Germinal center (tissue), 1 donor: ENCODE measurements around the gene SORCS1.
"Not testable (repeated sequence)": the region's sequence is repeated elsewhere in the genome, so short reads cannot be mapped to it uniquely, and the experiment has no call there.

ENCODE experiments used
- DNase-seq: peaks from one replicate; pipeline ENCODE4 v3.0.0; 2012; ENCODE audit warnings: mixed read lengths, low spot score

SORCS1 gene

DNA sequence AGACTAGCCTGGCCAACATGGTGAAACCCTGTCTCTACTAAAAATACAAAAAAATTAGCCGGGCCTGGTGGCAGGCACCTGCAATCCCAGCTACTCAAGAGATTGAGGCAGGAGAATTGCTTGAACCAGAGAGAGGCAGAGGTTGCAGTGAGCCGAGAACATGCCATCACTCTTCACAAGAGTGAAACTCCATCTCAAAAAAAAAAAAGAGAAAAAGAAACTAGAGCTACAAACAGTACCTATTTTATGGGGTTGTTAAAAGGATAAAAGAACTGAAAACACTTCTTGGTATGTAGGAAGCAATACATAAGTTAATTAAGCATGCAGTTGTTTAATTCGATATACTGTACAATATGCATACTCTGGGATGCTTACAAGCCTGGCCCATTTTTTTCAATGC, 216.9 kb downstream of the SORCS1 start:
- no peak for DNase-seq

DNA sequence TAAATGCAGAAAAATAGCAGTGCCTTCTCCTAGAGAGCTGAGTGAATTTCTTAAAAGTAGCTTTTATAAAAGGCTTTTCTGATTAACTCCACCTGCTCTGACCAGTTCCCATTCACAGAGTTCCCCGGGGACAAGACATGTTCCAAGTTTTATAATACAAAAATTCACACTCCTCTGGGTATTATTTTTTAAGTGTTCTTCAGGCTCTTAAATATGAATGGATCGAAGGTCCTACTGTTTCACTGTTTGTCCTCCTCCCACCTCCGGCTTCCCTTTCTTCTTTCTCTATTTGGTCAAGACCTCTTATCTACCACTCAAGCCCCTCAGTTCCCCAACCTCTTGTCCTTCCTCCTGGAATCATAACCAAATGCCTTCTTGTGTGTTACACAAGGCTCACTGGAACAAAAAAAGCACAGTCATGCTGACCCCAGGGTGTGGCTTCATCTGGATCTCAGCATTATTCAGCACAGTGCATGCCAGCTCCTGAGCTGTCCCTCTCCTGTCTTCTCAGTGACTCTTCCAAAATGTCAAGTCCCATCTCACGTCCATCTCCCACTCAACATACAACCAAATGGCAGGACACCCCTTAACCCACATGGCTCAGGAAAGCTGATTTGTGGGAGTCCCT, 222.4 kb downstream of the SORCS1 start:
- DNase-seq: no peak

DNA sequence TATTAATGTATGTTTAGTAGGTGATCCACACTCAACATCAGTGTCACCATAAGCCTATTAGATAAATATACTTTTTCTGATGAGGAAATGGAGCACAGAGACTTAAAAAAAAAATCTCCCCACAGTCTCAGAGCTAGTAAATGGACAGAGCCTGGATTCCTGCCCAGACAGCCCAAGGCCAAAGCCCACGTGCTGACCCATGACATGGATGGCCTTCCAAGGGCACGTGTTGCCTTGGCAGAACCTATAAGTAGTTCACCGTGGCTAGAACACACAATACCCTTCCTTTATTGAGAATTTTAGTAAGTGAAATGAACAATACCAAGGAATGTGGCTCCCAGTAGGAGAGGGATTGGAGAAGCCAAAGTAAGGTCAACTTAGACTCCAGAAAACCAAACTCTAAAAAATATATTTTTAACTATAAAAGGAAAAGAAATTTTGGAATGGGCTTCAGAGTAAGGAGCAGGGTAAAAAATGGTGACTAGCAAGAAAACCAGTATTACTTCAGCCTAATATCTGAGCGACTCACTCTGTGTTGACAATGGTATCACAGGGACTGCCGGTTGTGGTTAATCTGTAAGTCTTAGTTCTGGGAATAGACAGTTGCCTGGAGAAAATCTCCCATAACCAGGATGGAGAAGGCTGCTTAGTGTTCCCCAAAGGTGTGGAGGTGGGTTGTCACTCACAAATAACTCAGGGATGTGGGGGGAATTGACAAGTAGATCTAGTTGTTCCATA, 223.0 kb downstream of the SORCS1 start:
- DNase-seq: no peak

DNA sequence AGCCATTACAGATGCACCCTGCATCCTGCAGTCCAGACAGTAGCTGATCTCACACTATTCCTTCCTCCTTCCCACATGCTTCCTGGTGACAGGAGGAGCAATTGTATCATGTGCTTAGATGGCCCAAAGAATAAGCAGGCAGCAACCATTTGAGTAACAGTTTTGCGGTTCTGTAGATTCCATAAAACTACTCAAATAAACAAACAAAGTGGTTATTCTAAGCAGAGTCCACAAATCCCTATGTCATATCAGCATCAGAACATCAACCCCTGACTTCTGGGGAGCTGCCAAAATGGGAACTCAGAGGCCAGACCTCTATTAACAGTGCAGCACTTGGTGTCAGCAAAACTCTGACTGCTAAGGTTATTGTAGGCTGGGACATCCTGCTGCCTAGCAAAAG, 226.0 kb downstream of the SORCS1 start:
- no peak for DNase-seq

DNA sequence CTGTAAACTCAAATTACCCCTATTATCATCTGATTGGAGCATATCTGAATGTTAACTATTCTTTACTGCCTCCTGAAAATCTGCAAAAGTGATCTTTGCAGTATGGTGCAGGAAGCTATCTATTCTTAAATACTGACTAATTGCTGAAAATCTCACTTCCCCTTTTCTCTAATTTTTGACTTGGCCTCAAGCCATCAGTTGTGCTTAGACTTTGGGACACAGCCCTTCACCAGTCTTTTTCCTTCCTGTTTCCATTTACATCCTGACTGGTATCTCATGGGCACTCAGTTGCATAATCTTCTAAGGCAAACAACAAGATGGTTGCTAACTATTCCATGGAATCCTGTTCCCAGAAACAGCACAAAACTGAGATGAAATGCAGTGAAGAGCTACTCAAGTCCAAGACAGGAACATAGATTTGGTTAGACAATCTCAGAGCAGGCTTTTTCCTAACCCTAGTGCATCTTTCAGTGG, 228.5 kb downstream of the SORCS1 start:
- no peak for DNase-seq

DNA sequence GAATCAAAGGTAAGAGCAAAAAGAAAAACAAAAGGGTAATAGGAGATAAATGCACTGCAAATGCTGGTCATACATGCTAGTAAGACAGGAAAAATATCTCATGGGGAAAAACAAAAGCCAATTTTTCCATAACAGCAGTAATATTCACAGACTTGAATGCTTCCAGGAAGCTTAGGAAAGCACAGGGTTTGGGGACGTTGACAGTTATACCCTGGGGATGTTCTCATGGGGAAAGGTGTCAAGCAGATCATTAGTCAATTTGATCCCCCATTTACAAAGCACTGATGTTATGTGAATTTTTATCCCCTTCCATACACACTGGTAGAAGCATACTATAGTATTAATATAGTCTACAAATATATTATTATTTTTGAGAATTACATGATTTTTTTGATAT, 232.7 kb downstream of the SORCS1 start:
- DNase-seq: no peak

DNA sequence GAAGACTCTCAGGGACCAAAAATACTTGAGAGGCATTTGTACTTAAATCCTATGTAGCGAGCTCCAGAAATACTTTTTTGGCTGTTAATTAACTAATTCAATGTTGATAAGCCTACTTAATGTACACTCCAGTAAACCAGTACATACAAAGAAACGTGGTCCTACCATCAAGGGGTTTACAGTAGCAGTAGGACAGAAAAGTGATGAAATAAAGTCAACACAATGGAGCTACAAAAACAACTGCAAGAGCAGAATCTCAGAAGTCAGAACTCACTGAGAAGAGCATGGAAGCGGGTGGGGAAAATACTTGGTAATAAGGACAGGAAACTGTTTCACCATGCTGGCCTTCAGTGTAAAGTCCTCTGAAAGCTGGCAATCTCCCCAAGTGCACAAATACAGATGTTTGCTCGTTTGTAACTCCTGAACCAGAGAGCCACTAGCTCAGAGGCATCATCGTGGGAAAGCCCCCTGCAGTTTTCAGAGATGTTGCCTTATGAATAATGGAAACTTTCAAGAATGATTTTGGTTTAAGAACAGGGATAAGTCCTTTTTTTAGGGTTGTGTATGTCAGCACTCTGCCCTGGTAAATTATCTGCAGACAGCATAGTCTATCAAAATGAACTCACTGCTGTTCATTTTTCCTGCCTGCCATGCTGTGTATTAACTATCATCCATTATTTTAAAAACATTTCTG, 233.2 kb downstream of the SORCS1 start:
- DNase-seq: no peak

DNA sequence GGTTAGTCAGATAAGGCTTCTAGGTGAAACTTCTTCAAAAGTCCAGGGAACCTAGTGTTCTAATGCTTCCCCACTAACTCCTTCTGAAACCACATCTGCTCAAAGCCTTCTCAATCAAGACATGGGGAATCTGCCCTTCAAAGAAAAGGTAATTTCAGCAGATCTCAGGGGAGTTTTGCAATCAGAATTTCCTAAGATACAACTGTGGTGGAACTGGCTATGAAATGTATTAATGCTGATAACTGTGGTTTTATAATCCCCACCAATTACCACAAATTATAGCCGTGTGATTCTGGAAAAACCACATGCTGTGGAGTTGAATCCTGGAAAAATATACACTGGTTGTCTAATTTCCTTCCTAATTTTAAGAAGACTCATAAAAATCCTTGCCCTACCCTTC, 233.8 kb downstream of the SORCS1 start:
- DNase-seq: no peak

DNA sequence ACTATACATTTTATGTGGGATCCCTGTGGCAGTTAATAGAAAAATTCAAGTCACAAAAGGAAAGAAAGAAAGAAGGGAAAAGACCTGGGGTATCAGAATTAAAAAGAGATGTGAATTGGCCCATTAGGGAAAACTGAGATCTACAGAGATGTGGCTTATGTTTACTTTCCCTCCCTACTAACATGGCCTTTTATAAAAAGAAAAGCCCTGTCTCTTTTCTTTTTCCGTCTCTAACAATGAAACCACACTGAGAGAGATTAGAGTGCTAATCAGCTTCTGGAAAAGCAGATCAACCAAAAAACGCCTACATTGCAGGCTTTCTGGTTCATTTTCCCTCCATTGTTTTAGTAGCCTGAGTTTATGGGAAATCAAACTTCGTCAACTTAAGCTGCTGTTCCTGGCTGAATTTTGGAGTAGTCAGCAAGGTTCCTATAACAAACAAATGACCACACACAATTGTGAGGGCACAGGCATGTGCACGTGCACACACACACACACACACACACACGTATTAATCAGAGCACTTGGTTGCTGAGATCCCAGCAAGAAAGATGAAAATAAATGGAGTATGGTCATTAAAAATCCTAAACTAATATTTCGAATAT, 235.1 kb downstream of the SORCS1 start:
- DNase-seq: no peak

DNA sequence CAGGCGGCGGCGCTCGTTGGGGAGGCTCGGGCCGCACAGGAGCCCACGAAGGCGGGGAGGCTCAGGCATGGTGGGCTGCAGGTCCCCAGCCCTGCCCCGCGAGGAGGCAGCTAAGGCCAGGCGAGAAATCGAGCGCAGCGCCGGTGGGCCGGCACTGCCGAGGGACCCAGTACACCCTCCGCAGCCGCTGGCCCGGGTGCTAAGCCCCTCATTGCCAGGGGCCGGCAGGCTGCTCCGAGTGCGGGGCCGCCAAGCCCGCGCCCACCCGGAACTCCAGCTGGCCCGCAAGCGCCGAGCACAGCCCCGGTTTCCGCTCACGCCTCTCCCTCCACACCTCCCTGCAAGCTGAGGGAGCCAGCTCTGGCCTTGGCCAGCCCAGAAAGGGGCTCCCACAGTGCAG, 236.4 kb downstream of the SORCS1 start:
- DNase-seq: not testable (repeated sequence)

DNA sequence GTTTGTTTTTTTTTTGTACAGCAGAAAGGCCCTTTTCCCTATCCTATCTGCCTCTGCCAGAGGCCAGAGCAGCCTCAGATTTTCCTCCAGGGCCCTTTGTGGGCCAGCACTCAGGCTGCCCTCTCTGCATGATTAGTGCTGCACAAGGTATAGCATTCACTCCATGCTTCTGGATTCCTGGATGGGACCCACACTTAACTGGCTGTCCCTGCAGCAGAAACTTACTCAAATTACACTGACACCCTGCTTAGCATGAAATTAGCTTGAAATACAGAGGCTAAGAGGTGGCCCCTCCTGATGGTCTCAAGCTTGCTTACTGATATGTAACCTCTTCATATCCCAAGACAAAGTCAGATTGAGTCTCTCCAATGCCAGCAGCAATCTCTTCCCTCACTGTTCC, 239.3 kb downstream of the SORCS1 start:
- DNase-seq: no peak

DNA sequence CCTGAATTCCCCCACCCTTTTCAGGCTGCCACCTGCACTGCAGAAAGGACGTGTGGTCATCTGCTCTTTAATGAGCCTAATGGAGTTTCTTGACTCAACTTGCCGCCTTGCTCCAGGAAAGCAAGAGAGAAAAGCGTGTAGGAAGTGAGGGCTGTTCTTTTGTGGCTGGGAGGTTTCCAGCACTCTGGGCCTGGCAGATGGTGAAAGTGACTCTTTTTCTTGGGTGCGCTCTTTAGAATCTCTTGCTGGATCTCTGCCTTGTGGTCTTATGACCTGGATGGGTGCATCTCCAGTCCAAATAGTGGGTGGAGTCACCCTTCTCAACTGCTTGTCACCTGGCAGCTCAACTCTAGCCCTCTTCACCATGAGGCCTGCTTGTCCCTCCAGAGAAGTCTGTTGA, 244.0 kb downstream of the SORCS1 start:
- no peak for DNase-seq

DNA sequence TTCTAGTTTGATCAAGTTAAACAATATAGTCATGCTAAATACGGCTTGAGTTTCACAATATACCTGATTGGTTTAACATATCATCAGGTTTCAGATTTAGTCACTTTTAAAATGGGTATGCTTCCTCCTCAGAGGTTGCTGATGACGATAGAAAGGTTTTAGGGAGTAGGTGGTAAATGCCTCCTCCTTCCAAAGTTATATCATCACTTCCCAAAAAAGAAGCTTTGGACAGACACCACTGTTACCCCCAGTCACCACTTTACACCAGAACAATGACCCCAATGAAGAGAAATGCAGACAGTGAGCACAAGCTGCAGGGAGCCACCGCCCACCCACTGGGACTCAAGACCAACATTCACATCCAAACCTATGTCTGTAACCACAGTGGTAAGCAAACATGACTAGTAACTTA, 244.6 kb downstream of the SORCS1 start:
- DNase-seq: no peak

DNA sequence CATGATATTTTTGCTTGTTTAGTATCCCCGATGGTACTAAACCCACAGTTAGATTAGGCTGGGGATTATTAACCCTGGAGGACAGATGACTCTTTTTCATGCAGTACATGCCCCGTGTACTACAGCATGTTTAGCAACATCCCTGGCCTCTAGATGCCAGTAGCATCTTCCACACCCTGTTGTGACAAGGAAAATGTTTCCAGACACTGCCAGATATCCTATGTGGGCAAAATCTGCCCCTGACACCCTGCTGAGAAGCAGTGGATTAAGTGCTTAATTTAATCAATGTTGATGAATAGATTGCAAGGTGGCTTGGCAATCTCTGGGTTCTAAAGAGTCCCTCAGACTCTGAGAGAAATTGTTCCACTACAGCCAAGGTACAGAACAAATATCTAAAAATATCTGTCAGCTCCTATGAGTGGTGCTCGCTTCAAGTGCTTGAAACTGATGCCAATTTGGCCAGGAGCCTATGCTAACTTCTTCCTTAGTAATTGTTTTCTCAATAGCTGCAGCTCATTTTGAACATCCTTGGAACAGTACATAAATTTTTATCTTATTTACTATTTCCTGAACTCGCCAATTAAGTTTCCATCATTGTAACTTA, 247.0 kb downstream of the SORCS1 start:
- DNase-seq: no peak

DNA sequence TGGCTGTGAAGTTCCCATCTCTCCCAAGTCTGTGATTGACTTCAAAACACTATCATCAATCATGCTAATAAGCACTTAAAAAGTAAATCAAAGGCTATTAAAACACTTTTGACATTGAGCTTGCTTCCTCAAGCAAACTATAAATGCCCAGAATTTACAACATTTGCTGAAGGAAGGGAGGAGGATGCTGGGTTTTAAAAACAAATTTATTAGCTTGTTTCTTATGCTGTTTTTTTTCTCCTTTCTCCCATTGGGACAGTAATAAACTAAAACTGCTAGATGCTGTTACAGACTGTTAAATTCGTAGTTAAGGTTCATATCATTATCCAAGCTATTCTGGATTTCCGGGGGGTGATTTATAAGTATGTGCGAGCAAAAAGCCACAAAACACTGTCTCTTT, 250.5 kb downstream of the SORCS1 start:
- no peak for DNase-seq

DNA sequence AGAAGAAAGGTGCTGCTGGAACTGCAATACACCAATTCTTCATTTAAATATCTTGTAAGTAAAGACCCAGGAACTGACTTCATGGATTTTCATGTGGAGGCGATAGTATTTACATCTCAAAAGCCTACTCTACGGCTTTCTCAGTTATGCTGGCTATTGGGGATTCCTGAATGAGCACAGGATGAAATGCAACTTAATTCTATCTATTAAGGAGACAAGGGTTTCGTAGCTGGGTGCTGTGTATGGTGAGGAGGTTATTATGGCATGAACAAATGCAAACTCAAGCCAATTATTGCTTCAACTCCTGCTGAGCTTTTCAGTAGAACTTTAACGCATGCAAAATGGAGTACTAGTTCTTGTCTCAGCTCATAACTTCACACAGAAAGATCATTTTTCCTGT, 251.2 kb downstream of the SORCS1 start:
- DNase-seq: no peak

DNA sequence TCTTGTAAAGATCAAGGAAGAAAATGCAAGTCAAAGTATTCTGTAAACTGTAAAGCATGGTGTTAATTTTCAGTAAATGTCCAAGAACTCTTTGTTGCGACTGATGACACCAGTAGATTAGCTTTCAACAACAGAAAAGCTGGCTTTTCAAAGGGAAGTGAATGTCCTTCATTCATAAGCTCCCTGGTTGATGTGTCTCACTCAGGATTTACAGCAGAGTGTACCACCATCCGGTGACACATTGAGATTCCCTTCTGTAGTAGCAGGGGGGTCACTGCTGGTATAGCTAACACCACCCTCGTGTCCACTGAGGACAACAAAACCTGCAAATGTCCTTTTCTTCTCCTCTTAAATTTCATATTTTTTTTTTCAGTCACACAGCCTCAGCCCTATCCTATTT, 253.4 kb downstream of the SORCS1 start:
- no peak for DNase-seq

DNA sequence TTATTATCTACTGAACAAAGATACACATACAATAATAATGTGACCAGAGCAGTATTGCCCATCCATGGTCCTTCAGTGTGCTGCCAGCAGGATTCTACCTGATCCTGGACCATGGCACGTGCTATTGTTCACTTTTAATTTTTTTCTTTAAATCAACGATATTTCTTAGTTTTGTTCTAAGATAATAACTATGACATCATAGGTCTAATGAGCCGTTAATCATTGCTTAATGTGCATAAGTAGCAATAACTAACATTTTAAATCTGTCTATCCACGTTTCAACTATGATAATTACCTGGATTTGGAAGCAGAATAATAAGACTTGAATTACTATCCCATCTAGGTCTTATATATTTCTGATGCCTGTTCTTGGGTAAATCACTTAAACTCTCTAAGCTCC, 253.8 kb downstream of the SORCS1 start:
- DNase-seq: no peak

DNA sequence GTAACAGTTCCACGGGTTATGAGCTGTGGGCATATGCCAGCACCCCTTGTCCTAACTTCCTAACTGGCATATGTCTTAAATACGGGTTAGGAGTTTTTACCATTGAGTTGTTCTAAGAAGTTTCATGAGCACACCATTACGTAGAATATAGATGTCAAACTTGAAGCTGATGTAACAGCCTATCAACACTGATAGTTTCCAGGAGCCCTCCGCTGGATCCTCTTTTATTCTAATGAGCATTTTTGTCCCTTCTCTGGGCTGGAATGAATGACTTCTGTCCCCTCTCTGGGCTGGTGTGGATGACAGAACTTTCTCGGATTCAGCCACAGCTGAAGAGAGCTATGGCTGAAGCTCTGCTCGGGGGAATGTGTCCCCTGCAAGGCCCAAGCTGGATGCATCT, 256.3 kb downstream of the SORCS1 start:
- DNase-seq: no peak

DNA sequence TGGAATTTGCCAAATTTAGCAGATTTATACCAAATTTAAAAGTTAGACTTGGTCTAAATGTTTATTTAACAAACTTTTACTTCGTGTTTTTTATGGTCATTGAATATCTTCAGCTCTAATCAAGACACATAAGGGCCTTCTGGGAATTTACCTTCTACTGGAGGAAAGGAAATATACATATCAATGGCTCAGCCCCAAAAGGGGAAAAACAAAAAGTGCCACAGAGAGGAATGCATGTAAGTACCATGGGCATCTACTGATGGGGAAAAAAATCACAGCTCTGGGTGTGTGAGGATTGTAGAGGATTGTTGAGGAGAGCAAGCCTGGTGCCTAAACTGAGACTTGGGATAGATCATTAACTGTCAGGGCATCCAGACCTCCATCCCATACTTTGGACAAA, 260.3 kb downstream of the SORCS1 start:
- no peak for DNase-seq

DNA sequence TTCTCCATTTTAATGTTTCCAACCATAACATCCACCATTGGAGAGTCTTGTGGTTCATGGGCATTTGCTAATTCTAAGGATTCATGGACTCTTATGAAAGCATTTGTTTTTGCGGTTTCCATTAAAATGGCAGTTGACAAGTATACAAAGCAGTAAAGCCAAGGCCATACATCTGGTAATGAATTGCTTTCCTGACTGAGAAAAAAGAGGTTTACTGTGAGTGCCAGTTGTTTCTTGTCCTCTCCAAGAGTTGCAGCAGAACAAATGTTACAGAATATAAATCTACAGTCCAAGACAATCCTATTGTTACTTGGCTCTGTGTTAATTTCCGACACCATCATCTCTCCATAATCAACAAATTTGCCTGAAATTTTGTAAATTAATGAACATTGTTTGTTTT, 261.3 kb downstream of the SORCS1 start:
- DNase-seq: no peak

DNA sequence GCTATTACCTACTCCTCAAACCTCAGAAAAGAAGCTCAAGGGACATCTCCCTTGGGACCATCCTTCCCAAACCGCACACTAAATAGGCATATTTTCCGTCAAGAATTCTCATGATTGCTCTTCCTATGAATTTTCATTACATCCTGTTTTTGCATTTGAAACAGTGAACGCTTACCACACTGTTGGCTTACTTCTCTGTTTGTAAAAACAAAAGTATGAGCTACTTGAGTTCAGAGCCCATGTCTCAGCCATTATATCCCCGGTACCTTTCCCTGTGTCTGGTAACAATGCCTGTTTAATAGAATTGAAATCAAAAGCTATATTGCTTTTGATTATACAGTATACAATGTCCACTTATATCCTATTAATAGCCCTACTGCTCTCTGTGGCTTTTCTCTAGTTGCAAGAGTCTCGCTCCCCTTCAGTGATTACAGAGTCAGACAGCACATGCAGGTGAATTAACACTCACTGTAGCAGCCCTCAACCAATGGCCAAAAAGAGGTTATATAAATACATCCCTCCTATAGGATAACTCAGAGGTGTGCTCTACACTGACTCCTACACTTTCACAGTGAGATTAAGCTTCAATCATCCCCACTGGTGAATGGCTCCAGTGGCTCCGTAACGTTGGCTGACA, 264.4 kb downstream of the SORCS1 start:
- DNase-seq: no peak
